HG03025 (cell line): ENCODE results near the gene TNFRSF12A.
"Not testable (repeated sequence)": the region's sequence is repeated elsewhere in the genome, so short reads cannot be mapped to it uniquely, and the experiment has no call there.

ENCODE experiments used
- ATAC-seq: cut with Tn5 transposase; IDR thresholded peaks from one replicate; pipeline ENCODE4 v1.9.1; 2021; ENCODE audit warnings: mild to moderate bottlenecking, moderate library complexity; ENCODE audit not compliant: unreplicated experiment, low FRiP score

The TNFRSF12A gene

GRCh38 chr16:3059723-3060242 lies 39.6 kb downstream of the TNFRSF12A start:
- peak; percentile 28 for ATAC-seq

DNA sequence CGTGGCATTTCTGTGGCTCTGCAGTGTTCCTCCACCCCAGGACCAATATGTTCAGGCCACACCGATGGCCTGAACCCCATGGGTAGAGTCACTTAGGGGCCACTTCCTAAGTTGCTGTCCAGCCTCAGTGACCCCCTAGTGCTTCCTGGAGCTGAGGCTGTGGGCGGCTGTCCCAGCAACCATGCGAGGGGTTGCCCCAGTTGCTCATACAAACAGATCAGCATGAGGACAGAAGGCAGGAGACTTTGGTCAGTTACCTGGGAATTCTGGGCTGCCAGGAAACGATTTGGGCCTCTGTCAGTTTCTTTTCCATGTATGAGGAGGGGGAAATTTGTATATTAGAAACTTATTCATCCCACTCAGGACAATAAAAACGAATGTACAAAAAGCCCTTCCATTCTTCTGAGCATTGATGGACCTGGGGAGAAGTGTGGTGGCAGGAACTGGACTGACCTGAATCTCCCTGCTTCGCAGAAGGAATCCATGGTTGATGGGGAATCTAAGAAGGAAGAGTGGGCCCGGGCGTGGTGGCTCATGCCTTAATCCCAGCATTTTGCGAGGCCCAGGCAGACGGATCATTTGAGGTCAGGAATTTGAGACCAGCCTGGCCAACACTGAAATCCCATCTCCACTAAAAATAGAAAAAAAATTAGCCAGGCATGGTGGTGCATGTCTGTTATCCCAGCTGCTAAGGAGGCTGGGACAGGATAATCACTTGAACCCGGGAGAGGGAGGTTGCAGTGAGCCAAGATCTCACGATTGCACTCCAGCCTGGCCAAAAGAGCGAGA lies 40.4 kb downstream of the TNFRSF12A start:
- ATAC-seq, result no peak

- ATAC-seq, result no peak
Measured at GRCh38 chr16:3062553-3062952, 42.4 kb downstream of the TNFRSF12A start.

GRCh38 chr16:3063625-3064386 lies 43.6 kb downstream of the TNFRSF12A start:
- no peak for ATAC-seq

GRCh38 chr16:3065069-3065741 lies 45.0 kb downstream of the TNFRSF12A start, which contains the start of gene IL32:
Gene IL32, plus strand, starts transcription at chr16:3065640. Its CDS starts 172 bp downstream, at chr16:3065812.
- no peak for ATAC-seq

GRCh38 chr16:3065742-3066439 lies 45.7 kb downstream of the TNFRSF12A start:
- ATAC-seq, result no peak

GRCh38 chr16:3066440-3066748 lies 46.2 kb downstream of the TNFRSF12A start:
- no peak for ATAC-seq

GRCh38 chr16:3068487-3068886 lies 48.3 kb downstream of the TNFRSF12A start:
- no peak for ATAC-seq

DNA sequence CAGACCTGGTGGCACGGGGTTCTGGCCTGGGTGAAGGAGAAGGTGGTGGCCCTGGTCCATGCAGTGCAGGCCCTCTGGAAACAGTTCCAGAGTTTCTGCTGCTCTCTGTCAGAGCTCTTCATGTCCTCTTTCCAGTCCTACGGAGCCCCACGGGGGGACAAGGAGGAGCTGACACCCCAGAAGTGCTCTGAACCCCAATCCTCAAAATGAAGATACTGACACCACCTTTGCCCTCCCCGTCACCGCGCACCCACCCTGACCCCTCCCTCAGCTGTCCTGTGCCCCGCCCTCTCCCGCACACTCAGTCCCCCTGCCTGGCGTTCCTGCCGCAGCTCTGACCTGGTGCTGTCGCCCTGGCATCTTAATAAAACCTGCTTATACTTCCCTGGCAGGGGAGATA lies 49.0 kb downstream of the TNFRSF12A start:
- not testable (repeated sequence) for ATAC-seq

DNA sequence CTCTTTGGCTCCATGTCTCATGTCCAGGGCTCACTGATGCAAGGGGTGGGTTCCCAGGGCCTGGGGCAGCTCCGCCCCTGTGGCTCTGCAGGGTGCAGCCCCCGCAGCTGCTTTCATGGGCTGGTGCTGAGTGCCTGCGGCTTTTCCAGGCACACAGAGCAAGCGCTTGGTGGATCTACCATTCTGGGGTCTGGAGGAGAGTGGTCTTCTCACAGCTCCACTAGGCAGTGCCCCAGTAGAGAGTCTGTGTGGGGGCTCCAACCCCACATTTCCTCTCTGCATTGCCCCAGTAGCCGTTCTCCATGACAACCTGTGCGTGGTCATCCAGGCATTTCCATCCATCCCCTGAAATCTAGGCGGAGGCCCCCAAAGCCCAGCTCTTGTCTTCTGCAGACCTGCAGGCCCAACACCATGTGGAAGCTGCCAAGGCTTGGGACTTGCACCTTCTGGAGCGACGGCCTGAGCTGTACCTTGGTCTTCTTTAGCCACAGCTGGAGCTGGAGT lies 50.5 kb downstream of the TNFRSF12A start:
- ATAC-seq, result no peak

GRCh38 chr16:3071655-3072054 lies 51.5 kb downstream of the TNFRSF12A start:
- no peak for ATAC-seq
